WERI-Rb-1 (cell line): ENCODE measurements around the gene RPTOR.

Experiments used
- DNase-seq: peaks from one replicate; pipeline ENCODE4 v3.0.0-alpha.2; 2020
- H3K27ac ChIP-seq: fragments of 250-450 bp; sonication (Bioruptor Pico); 2 replicates; pipeline ENCODE4 v1.5.1; 2020; ENCODE audit warnings: mild to moderate bottlenecking, moderate library complexity
- H3K27me3 ChIP-seq: fragments of 250-450 bp; sonication (Bioruptor Pico); 2 replicates; pipeline ENCODE4 v1.5.1; 2021; ENCODE audit warnings: mild to moderate bottlenecking, low read depth, moderate library complexity; ENCODE audit not compliant: insufficient read depth, severe bottlenecking
- H3K36me3 ChIP-seq: fragments of 250-450 bp; sonication (Bioruptor Pico); 2 replicates; pipeline ENCODE4 v1.5.1; 2020; ENCODE audit warnings: mild to moderate bottlenecking, moderate library complexity
- H3K4me3 ChIP-seq: 2 replicates; pipeline ENCODE4 v1.5.1; 2011; ENCODE audit warnings: low read depth, mild to moderate bottlenecking, control low read depth, low read length
- H3K9me3 ChIP-seq: fragments of 250-450 bp; sonication (Bioruptor Pico); 2 replicates; pipeline ENCODE4 v1.5.1; 2021; ENCODE audit warnings: mild to moderate bottlenecking, moderate library complexity; ENCODE audit not compliant: severe bottlenecking
- CTCF ChIP-seq: IDR thresholded peaks from 2 replicates; pipeline ENCODE4 v1.5.1; 2011; ENCODE audit warnings: low read depth, mild to moderate bottlenecking, control low read depth, inconsistent platforms, low read length

The RPTOR gene

GRCh38 chr17:80856863-80857755 is 312.5 kb downstream of the RPTOR start:
- no peak overlapping the region for H3K4me3 ChIP-seq
- no peak overlapping the region for H3K27ac ChIP-seq
- H3K9me3 ChIP-seq: no peaks in the 10 kb centered on the region
- TF ChIP-seq CTCF: no peak
- no peaks in the 10 kb centered on the region for H3K27me3 ChIP-seq
- DNase-seq: no peak
- peaks cover 22% of the 10 kb centered on the region for H3K36me3 ChIP-seq

- no peak for TF ChIP-seq CTCF
- no peak for DNase-seq
- H3K36me3 ChIP-seq: peaks cover 25% of the 10 kb centered on the region
- no peak overlapping the region for H3K27ac ChIP-seq
- H3K9me3 ChIP-seq: no peaks in the 10 kb centered on the region
- no peaks in the 10 kb centered on the region for H3K27me3 ChIP-seq
- H3K4me3 ChIP-seq: no peak overlapping the region
Measured at GRCh38 chr17:80857756-80858171, 313.1 kb downstream of the RPTOR start.

GRCh38 chr17:80858301-80859001 is 313.8 kb downstream of the RPTOR start:
- no peak for DNase-seq
- H3K36me3 ChIP-seq: peaks cover 32% of the 10 kb centered on the region
- no peaks in the 10 kb centered on the region for H3K27me3 ChIP-seq
- no peak overlapping the region for H3K4me3 ChIP-seq
- no peak for TF ChIP-seq CTCF
- H3K9me3 ChIP-seq: no peaks in the 10 kb centered on the region
- H3K27ac ChIP-seq: no peak overlapping the region

- Histone ChIP-seq H3K9me3 (no peaks in the 10 kb centered on the region), H3K4me3 (no peak overlapping the region), H3K27ac (no peak overlapping the region), H3K27me3 (no peaks in the 10 kb centered on the region), H3K36me3 (peaks cover 32% of the 10 kb centered on the region)
- DNase-seq: no peak
- 0 out of 2 replicates have a peak, but pooled peaks have one; percentile 14 for TF ChIP-seq CTCF
Measured at GRCh38 chr17:80859002-80859941, 314.6 kb downstream of the RPTOR start.

- no peak overlapping the region for H3K4me3 ChIP-seq
- H3K9me3 ChIP-seq: no peaks in the 10 kb centered on the region
- no peak for TF ChIP-seq CTCF
- peaks cover 32% of the 10 kb centered on the region for H3K36me3 ChIP-seq
- no peaks in the 10 kb centered on the region for H3K27me3 ChIP-seq
- H3K27ac ChIP-seq: no peak overlapping the region
- DNase-seq: no peak
Measured at GRCh38 chr17:80860101-80860671, 315.5 kb downstream of the RPTOR start.
